ENCODE measurements around the gene STXBP3. TPM values are rescaled to one million over a fixed set of nuclear protein-coding genes. Genes with fewer than 3 reads are reported as not detected.

Gene STXBP3
- total RNA-seq, 4 donors from 2014 or later: 18.4 to 39.4 (median 24.3) TPM

GRCh38 chr1:108712606-108713150, 33.8 kb upstream of the STXBP3 start, which contains the start of gene FNDC7:
FNDC7 (plus strand) TSS chr1:108712908; CDS start chr1:108712934, 26 bp downstream.
- intact Hi-C loops (cut with DNase I; ENCODE audit: low total_unique reads) (no loop called here), in situ Hi-C loops (cut with MboI; ENCODE audit: low sequenced_read_pairs in 4 of 4) (no loop called here)
- no peaks in the 10 kb centered on the region for H3K4me1 ChIP-seq
- TF ChIP-seq CTCF (IDR thresholded peaks at IDR 0.05 in 4 of 5, conservative IDR thresholded peaks at IDR 0.05 in 1 of 5): no peak
- no peak for TF ChIP-seq POLR2A (IDR thresholded peaks at IDR 0.05)
- peaks cover 0 to 3% (median 0%) of the 10 kb centered on the region in 3 donors for H3K27me3 ChIP-seq
- H3K27ac ChIP-seq: no peak within 1 kb of the TSS
- no peak for DNase-seq
- H3K36me3 ChIP-seq: no peaks in the 10 kb centered on the region
- H3K4me3 ChIP-seq: no peak within 1 kb of the TSS
- H3K9me3 ChIP-seq: no peaks in the 10 kb centered on the region
- no peak for ATAC-seq

GRCh38 chr1:108715932-108716331, 30.5 kb upstream of the STXBP3 start:
- no peak for ATAC-seq
- DNase-seq: no peak
- intact Hi-C loops (cut with DNase I; ENCODE audit: low total_unique reads): no loop called here
- Histone ChIP-seq H3K4me3 (no peak overlapping the region), H3K27ac (no peak overlapping the region), H3K9me3 (no peaks in the 10 kb centered on the region), H3K4me1 (no peaks in the 10 kb centered on the region), H3K36me3 (no peaks in the 10 kb centered on the region), H3K27me3 (peaks cover 0 to 3% (median 0%) of the 10 kb centered on the region in 3 donors)
- in situ Hi-C loops (cut with MboI; ENCODE audit: low sequenced_read_pairs in 4 of 4): no loop called here
- no peak for TF ChIP-seq CTCF (IDR thresholded peaks at IDR 0.05 in 4 of 5, conservative IDR thresholded peaks at IDR 0.05 in 1 of 5)
- no peak for TF ChIP-seq POLR2A (IDR thresholded peaks at IDR 0.05)

- Histone ChIP-seq H3K9me3 (no peaks in the 10 kb centered on the region), H3K36me3 (no peaks in the 10 kb centered on the region), H3K27ac (no peak overlapping the region), H3K27me3 (peaks cover 0 to 3% (median 0%) of the 10 kb centered on the region in 3 donors), H3K4me3 (no peak overlapping the region), H3K4me1 (no peaks in the 10 kb centered on the region)
- intact Hi-C loops (cut with DNase I; ENCODE audit: low total_unique reads) (no loop called here), in situ Hi-C loops (cut with MboI; ENCODE audit: low sequenced_read_pairs in 4 of 4) (no loop called here)
- TF ChIP-seq POLR2A (IDR thresholded peaks at IDR 0.05) (no peak), CTCF (IDR thresholded peaks at IDR 0.05 in 4 of 5, conservative IDR thresholded peaks at IDR 0.05 in 1 of 5) (no peak)
- no peak for ATAC-seq
- no peak for DNase-seq
Observed at GRCh38 chr1:108716437-108717230, 29.8 kb upstream of the STXBP3 start.

GRCh38 chr1:108717774-108718316, 28.6 kb upstream of the STXBP3 start:
- no peaks in the 10 kb centered on the region for H3K4me1 ChIP-seq
- DNase-seq (no peak), ATAC-seq (no peak)
- H3K9me3 ChIP-seq: no peaks in the 10 kb centered on the region
- H3K27ac ChIP-seq: no peak overlapping the region
- no peaks in the 10 kb centered on the region for H3K36me3 ChIP-seq
- in situ Hi-C loops (cut with MboI; ENCODE audit: low sequenced_read_pairs in 4 of 4) (no loop called here), intact Hi-C loops (cut with DNase I; ENCODE audit: low total_unique reads) (no loop called here)
- no peak for TF ChIP-seq POLR2A (IDR thresholded peaks at IDR 0.05)
- no peak for TF ChIP-seq CTCF (IDR thresholded peaks at IDR 0.05 in 4 of 5, conservative IDR thresholded peaks at IDR 0.05 in 1 of 5)
- H3K4me3 ChIP-seq: no peak overlapping the region
- H3K27me3 ChIP-seq: no peaks in the 10 kb centered on the region
